Brain microvascular endothelial cell (primary cell): ENCODE results near the gene SEL1L.

Experiments
- DNase-seq: peaks from one replicate; pipeline ENCODE4 v3.0.0-alpha.2; 2020
- H3K27ac ChIP-seq: fragments of 250-450 bp; sonication (Bioruptor Pico); 2 replicates; pipeline ENCODE4 v1.5.1; 2020; ENCODE audit warnings: mild to moderate bottlenecking, moderate library complexity
- H3K27me3 ChIP-seq: fragments of 250-450 bp; sonication (Bioruptor Pico); replicated peaks from 2 replicates; pipeline ENCODE4 v1.5.1; 2020; ENCODE audit warnings: mild to moderate bottlenecking
- H3K36me3 ChIP-seq: fragments of 250-450 bp; sonication (Bioruptor Pico); replicated peaks from 2 replicates; pipeline ENCODE4 v1.5.1; 2020; ENCODE audit warnings: mild to moderate bottlenecking
- H3K4me3 ChIP-seq: 2 replicates; pipeline ENCODE4 v1.5.1; 2011; ENCODE audit warnings: low read depth, mild to moderate bottlenecking, control low read depth, low read length, moderate library complexity
- CTCF ChIP-seq: IDR thresholded peaks from 2 replicates; pipeline ENCODE4 v1.5.1; 2011; ENCODE audit warnings: low read depth, mild to moderate bottlenecking, moderate library complexity, low read length, control low read depth, inconsistent platforms; ENCODE audit errors: missing control alignments
- in situ Hi-C: cut with HindIII; loops from 2 replicates; pipeline ENCODE4 v1.10.0; 2017; ENCODE audit warnings: low sequenced_read_pairs, low pct_ligation_motif_present

SEL1L gene

GRCh38 chr14:81506487-81506886 lies 27.2 kb downstream of the SEL1L start:
- Histone ChIP-seq H3K36me3 (peaks cover 15% of the 10 kb centered on the region), H3K27me3 (no peaks in the 10 kb centered on the region), H3K4me3 (no peak overlapping the region), H3K27ac (no peak overlapping the region)
- TF ChIP-seq CTCF, result no peak
- in situ Hi-C loops, result no loop called here
- DNase-seq, result no peak

- Histone ChIP-seq H3K36me3 (peaks cover 15% of the 10 kb centered on the region), H3K27ac (no peak overlapping the region), H3K4me3 (no peak overlapping the region), H3K27me3 (no peaks in the 10 kb centered on the region)
- DNase-seq, result no peak
- TF ChIP-seq CTCF, result no peak
- in situ Hi-C loops, result no loop called here
These were observed 28.8 kb downstream of the SEL1L start for GRCh38 chr14:81504864-81505263.

- no peak overlapping the region for H3K4me3 ChIP-seq
These were observed 47.9 kb downstream of the SEL1L start for GRCh38 chr14:81485781-81486180.

GRCh38 chr14:81485372-81485771 lies 48.3 kb downstream of the SEL1L start:
- no peaks in the 10 kb centered on the region for H3K27me3 ChIP-seq
- DNase-seq, result no peak
- peaks cover 47% of the 10 kb centered on the region for H3K36me3 ChIP-seq
- no peak overlapping the region for H3K27ac ChIP-seq
- no peak overlapping the region for H3K4me3 ChIP-seq
- no peak for TF ChIP-seq CTCF
- in situ Hi-C loops, result no loop called here

More at GRCh38 chr14:81485781-81486180, 47.9 kb downstream of the SEL1L start:
- Histone ChIP-seq H3K27ac (no peak overlapping the region), H3K27me3 (no peaks in the 10 kb centered on the region), H3K36me3 (peaks cover 47% of the 10 kb centered on the region)
- in situ Hi-C loops, result no loop called here
- DNase-seq, result no peak
- no peak for TF ChIP-seq CTCF

- in situ Hi-C loops, result no loop called here
- Histone ChIP-seq H3K27me3 (no peaks in the 10 kb centered on the region), H3K4me3 (no peak overlapping the region), H3K27ac (no peak overlapping the region), H3K36me3 (peaks cover 44% of the 10 kb centered on the region)
- TF ChIP-seq CTCF, result no peak
- DNase-seq, result no peak
These were observed 49.5 kb downstream of the SEL1L start for GRCh38 chr14:81484120-81484519.

GRCh38 chr14:81480741-81481140 lies 52.9 kb downstream of the SEL1L start:
- H3K36me3 ChIP-seq, result peaks cover 44% of the 10 kb centered on the region
- H3K27ac ChIP-seq, result no peak overlapping the region
- in situ Hi-C loops, result no loop called here
- H3K27me3 ChIP-seq, result no peaks in the 10 kb centered on the region
- TF ChIP-seq CTCF, result no peak
- no peak overlapping the region for H3K4me3 ChIP-seq
- no peak for DNase-seq
